Skeletal muscle satellite cell (primary cell): ENCODE measurements around the gene CES2.

ENCODE experiments used
- H3K27me3 ChIP-seq: 2 replicates; pipeline ENCODE4 v1.7.0; 2013; ENCODE audit warnings: low read length; ENCODE audit not compliant: control insufficient read depth, insufficient read depth
- H3K36me3 ChIP-seq: 2 replicates; pipeline ENCODE4 v1.7.0; 2013; ENCODE audit warnings: mild to moderate bottlenecking, control low read depth, low read length; ENCODE audit not compliant: insufficient read depth
- H3K4me1 ChIP-seq: 2 replicates; pipeline ENCODE4 v1.7.0; 2013; ENCODE audit warnings: low read length; ENCODE audit not compliant: control insufficient read depth, insufficient read depth
- H3K4me2 ChIP-seq: 2 replicates; pipeline ENCODE4 v1.7.0; 2013; ENCODE audit warnings: mild to moderate bottlenecking, low read length
- H3K4me3 ChIP-seq: 2 replicates; pipeline ENCODE4 v1.7.0; 2013; ENCODE audit warnings: low read length
- H3K9ac ChIP-seq: 2 replicates; pipeline ENCODE4 v1.7.0; 2013; ENCODE audit warnings: mild to moderate bottlenecking, low read depth, low read length, moderate library complexity
- H3K9me3 ChIP-seq: replicated peaks from 2 replicates; pipeline ENCODE4 v1.7.0; 2013; ENCODE audit warnings: mild to moderate bottlenecking, control low read depth, low read length

Gene CES2

DNA sequence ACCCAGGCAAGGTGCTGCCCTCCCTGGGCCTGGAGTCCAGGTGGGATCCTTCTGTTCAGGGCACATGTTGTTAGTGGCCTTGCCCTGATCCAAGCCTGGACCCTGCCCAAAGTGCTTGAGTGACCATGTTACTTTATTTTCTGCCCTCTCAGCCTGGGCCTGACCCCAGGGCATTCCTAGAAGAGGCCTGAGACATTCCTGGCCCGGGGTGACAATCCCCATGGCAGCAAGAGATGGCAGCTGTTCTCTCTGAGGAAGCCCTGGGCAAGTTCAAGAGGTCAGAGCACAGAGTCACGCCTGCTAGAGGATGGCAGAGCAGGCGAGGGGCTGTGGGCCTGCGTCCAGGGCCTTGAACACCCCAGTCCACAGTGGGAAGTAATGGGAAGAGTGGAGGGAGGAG, 21.6 kb upstream of the CES2 start:
- Histone ChIP-seq H3K4me2 (no peak overlapping the region), H3K9ac (no peak overlapping the region), H3K9me3 (no peaks in the 10 kb centered on the region), H3K4me3 (no peak overlapping the region), H3K27me3 (peaks cover 27% of the 10 kb centered on the region), H3K4me1 (no peaks in the 10 kb centered on the region), H3K36me3 (no peaks in the 10 kb centered on the region)

DNA sequence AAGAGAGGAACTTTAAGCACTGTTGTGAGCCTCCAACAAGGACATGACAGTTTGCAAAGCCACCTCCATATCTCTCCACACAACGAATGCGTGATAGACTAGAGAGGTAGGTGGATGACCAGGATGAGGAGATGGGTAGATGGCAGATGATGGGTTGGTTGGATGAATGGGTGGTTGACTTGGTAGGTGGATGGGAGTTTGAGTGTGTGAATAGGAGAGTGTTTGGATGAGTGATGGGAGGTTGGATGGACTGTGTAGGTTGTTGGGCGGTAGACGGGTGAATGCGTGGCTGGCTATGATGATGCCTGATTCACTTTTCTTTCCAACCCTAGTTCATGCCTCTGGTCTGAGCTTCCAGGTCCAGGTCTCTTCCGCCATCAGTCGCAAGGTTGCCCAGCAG, 20.8 kb upstream of the CES2 start:
- peaks cover 33% of the 10 kb centered on the region for H3K27me3 ChIP-seq
- H3K4me1 ChIP-seq: no peaks in the 10 kb centered on the region
- H3K9ac ChIP-seq: no peak overlapping the region
- H3K4me2 ChIP-seq: no peak overlapping the region
- no peaks in the 10 kb centered on the region for H3K36me3 ChIP-seq
- no peaks in the 10 kb centered on the region for H3K9me3 ChIP-seq
- no peak overlapping the region for H3K4me3 ChIP-seq

DNA sequence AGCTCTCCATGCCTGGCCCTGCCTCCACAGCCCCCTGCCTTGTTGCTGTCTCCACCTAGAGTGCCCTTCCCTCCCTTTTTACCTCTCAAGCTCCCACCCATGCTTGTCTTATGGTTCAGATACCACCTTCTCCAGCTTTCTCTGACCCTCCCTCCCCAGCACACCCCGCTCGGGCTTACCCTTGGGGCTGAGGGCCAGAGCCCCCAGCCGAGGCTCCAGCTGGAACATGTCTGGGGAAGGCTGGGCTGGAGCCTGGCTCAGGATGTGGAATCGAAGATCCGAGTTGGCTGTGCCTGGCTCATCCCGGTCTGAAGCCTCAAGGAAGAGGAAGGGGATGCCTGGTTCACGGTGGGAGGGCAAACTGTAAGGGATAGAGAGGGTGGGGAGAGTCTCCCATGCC, 20.3 kb upstream of the CES2 start:
- no peaks in the 10 kb centered on the region for H3K36me3 ChIP-seq
- H3K27me3 ChIP-seq: peaks cover 38% of the 10 kb centered on the region
- H3K9me3 ChIP-seq: no peaks in the 10 kb centered on the region
- no peaks in the 10 kb centered on the region for H3K4me1 ChIP-seq
- H3K9ac ChIP-seq: no peak overlapping the region
- no peak overlapping the region for H3K4me2 ChIP-seq
- no peak overlapping the region for H3K4me3 ChIP-seq

DNA sequence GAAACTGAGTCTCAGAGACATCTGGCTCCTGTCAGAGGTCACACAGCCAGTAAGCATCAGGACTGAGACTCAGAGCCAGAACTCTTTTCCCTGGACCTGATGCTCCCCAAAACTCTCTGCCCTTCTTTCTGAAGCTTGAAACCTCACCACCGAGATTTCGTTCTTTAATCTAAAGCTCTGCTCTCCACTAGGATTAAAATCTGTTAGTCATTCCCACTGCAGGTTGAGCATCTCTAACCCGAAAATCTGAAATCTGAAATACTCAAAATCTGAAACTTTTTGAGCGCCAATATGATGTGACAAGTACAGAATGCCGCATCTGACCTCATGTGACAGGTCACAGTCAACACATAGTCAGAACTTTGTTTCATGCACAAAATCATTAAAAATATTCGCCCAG, 18.8 kb upstream of the CES2 start:
- no peaks in the 10 kb centered on the region for H3K4me1 ChIP-seq
- no peak overlapping the region for H3K4me3 ChIP-seq
- no peaks in the 10 kb centered on the region for H3K9me3 ChIP-seq
- peaks cover 48% of the 10 kb centered on the region for H3K27me3 ChIP-seq
- H3K4me2 ChIP-seq: no peak overlapping the region
- H3K36me3 ChIP-seq: no peaks in the 10 kb centered on the region
- no peak overlapping the region for H3K9ac ChIP-seq

DNA sequence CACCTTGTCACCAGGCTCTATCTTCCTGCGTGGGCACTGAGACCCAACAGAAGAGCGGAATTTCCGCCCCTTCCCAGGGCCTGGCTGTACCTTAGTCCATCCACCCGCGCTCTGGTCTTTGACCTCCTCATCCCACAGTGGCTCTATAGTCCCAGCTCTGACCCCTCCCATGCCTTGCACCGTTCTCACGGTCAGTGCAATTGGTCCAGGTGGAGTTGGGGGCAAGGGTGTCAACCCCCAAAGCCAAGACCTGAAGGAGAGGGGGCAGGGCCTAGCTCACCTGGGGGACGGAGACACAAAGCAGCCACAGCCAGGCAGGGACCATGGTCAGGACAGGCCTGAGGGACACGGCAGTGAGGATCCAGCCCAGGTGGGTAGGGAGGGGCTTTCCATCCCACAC, 17.6 kb upstream of the CES2 start:
- no peaks in the 10 kb centered on the region for H3K9me3 ChIP-seq
- H3K27me3 ChIP-seq: peaks cover 49% of the 10 kb centered on the region
- H3K4me1 ChIP-seq: no peaks in the 10 kb centered on the region
- no peak overlapping the region for H3K4me3 ChIP-seq
- H3K4me2 ChIP-seq: no peak overlapping the region
- H3K9ac ChIP-seq: no peak overlapping the region
- H3K36me3 ChIP-seq: no peaks in the 10 kb centered on the region

DNA sequence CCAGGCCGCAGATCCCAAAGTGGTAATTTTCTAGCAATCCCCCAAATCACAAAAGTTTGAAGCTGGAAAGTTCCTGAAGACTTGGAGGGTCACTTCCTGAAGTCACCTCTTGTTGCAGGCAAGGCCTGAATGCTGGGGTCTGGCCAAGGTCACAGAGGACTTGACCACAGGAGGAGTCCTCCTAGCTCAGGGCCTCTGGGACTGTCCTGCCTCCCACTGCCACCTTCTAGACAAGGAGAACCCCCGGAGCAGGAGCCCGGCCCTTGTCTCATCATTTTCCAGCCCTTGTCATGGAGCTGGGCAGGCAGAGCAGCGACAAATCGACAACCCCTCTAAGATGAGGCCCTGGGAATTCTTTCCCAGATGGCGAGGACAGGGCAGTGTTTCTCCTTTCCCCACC, 17.0 kb upstream of the CES2 start:
- peaks cover 49% of the 10 kb centered on the region for H3K27me3 ChIP-seq

DNA sequence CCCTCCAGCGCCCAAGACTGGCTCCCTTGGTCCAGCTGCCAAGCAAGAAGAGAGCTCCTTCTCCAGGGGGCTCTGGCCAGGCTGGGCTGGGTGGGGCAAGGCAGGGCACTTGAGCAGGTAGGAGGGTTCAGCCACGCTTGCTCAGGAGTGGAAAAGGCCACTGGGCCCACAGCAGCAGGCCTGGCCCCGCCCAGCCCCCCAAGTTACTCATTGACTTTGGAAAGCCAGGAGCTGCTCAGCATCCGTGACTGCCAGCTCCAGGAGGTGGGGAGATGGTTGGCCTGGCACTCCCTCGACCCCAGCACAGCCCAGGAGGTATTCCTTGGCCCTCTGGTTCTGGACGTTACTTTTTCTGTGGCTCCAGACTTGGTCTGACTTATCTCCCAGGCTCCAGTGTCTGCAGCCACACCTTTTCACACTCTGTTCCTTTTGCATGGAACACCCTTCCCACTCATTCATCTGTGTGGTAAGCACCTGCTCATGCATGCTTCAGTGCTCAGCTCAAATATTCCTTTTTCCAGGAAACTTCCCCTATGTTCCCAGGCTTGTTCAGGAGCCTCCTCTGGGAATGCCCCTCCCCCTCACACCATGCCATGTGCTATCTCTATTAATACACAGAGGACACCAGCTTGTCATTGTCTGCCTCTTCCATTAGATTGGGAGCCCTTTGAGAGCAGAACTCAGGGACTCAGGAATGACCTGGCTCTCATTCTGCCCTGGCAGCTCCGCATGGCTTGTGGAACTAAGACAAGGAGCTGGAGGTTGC, 16.3 kb upstream of the CES2 start, which contains the start of gene CDH16:
CDH16 (minus strand) TSS at position 83 of the 766 bp plus-strand sequence. CDS start 820 bp downstream, outside the sequence.
- Histone ChIP-seq H3K9ac (no peak within 1 kb of the TSS), H3K36me3 (no peaks in the 10 kb centered on the region), H3K4me1 (peaks cover 12% of the 10 kb centered on the region), H3K4me2 (no peak within 1 kb of the TSS), H3K27me3 (peaks cover 51% of the 10 kb centered on the region), H3K4me3 (no peak within 1 kb of the TSS), H3K9me3 (no peaks in the 10 kb centered on the region)

More for the DNA sequence above, 17.0 kb upstream of the CES2 start:
- Histone ChIP-seq H3K36me3 (no peaks in the 10 kb centered on the region), H3K4me3 (no peak overlapping the region), H3K9ac (no peak overlapping the region), H3K4me1 (peaks cover 6% of the 10 kb centered on the region), H3K4me2 (no peak overlapping the region), H3K9me3 (no peaks in the 10 kb centered on the region)

DNA sequence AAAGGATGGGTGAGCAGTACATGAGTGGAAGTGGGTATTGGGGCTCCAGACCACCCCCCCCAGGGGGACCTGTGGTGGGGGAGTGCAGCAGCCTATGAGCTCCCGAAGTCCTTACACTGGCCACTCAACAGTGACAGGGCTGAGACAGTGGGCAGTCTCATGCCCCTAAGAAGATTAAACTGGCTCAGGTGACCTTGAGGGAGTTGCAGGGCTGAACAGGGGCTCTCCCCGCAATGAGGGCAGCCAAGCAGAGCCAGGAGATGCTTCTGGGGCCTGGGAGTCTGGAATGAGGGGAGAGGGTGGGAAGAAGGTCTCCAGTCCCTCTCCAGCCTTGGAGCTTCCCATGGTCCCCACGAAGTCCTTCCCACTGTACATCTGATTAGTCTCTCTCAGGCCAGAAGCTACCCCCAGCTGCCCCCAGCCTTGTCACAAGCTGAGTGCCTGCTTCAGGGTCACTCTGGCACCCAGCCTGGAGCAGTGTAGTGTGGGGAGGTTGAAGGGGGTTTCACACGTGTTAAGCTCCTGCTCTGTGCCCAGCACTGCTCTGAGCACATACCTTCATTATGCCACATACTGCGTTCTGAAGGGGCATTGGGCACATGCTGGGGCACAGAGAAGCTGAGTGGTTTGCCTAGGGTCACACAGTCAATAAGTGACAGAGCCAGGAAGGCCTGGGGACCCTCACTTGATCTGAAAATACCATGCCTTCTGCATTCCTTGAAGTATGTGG, 15.6 kb upstream of the CES2 start:
- Histone ChIP-seq H3K4me1 (peaks cover 13% of the 10 kb centered on the region), H3K4me3 (no peak overlapping the region), H3K9me3 (no peaks in the 10 kb centered on the region), H3K4me2 (no peak overlapping the region), H3K9ac (no peak overlapping the region), H3K27me3 (peaks cover 54% of the 10 kb centered on the region), H3K36me3 (no peaks in the 10 kb centered on the region)

DNA sequence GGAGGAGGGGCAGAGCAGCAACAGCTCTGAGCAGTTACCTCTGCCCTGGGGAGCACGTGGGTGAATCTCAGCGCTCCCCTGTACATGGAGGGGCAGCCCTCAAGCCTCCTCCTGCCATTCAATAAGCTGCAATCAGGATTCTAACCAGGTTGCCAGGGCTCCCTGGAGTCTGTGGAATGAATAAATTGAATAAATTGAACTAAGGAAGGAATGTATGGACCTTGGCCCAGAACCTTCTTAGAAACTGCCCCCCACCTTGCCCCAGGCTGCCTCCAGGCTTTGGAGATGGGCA, 15.1 kb upstream of the CES2 start:
- Histone ChIP-seq H3K9ac (no peak overlapping the region), H3K27me3 (peaks cover 50% of the 10 kb centered on the region), H3K4me3 (no peak overlapping the region), H3K36me3 (no peaks in the 10 kb centered on the region), H3K9me3 (no peaks in the 10 kb centered on the region), H3K4me2 (no peak overlapping the region), H3K4me1 (peaks cover 17% of the 10 kb centered on the region)

DNA sequence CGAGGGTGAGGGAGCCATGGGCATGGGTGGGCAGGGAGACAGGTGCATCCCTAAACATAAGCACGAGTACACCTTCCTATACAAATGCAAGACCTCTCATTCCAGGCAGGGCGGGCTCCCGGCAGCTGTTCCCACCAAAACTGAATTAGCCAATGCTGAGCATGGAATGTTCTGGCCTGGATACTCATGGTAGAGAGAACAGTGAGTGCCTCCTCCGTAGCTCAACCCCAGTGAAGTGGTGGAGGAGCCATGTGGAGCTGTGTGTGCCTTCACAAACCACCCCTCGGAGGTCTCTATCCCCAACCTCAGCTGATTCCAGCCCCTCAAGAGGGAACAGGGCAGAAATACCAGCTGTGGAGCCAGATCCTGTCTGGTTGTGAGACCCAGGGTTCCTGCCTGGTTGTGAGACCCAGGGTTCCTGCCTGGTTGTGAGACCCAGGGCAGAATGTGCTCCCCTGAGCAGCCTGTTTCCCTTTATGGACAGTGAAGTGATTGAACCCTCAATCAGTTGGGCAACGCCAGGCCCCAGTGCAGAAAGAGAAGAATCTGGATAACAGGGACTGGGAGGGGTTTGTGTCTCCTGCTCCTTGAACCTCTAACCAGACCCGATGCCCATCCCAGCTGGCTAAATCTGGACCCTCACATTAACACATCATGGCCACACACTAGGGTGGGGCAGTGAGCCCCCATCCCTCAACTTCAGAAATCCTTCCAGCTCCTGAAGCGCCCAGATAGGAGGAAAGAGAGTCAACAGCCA, 14.2 kb upstream of the CES2 start:
- no peaks in the 10 kb centered on the region for H3K9me3 ChIP-seq
- H3K4me3 ChIP-seq: no peak overlapping the region
- no peak overlapping the region for H3K9ac ChIP-seq
- peaks cover 44% of the 10 kb centered on the region for H3K27me3 ChIP-seq
- no peaks in the 10 kb centered on the region for H3K36me3 ChIP-seq
- H3K4me2 ChIP-seq: no peak overlapping the region
- H3K4me1 ChIP-seq: peaks cover 24% of the 10 kb centered on the region

DNA sequence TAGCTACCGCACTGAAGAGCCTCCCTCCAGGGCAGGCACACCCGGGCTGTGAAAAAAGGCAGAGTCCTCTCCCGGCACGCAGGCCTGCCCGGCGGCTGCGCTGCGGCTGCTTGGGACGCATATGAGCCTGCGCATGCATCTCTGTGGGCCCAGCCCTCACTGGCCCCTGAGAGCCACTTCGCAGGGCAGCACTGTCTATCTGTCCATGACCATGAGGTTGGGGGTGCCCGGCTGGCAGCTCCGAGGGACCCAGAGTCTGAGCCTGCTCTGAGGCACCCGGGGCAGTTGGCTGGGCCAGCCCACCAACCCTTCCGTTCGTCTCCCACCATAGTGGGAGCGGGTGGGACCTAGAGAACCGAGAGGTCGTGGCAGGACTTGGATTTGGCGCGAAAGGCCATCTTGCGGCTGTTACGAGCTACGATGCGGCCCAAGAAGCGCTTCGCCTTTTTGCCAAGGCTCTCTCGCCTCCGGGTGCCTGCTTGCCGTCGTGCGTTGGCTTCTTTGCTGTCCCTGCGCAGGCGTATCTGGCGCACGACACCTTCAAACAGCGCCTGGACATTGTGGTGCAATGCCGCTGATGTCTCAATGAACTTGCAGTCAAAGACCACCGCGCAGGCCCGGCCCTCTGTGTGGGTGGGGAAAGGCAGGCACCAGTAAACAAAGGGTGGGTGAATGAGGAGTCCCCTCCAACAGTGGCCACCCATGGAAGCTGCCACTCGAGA, 13.4 kb upstream of the CES2 start:
- no peak overlapping the region for H3K4me3 ChIP-seq
- no peaks in the 10 kb centered on the region for H3K36me3 ChIP-seq
- H3K9me3 ChIP-seq: no peaks in the 10 kb centered on the region
- H3K9ac ChIP-seq: no peak overlapping the region
- H3K27me3 ChIP-seq: peaks cover 37% of the 10 kb centered on the region
- H3K4me1 ChIP-seq: peaks cover 31% of the 10 kb centered on the region
- no peak overlapping the region for H3K4me2 ChIP-seq
